Lower lobe of right lung (tissue), 2 donors: ENCODE results near the gene DLEC1. TPM values are rescaled to one million over a fixed set of nuclear protein-coding genes. Genes with fewer than 3 reads are reported as not detected.
A peak's percentile ranks its signal among the peaks of the same experiment; 100 is the strongest.
"Not testable (repeated sequence)": the region's sequence is repeated elsewhere in the genome, so short reads cannot be mapped to it uniquely, and the experiment has no call there.

Experiments
- ATAC-seq, 2 donors: fragments of 200-7000 bp; cut with Tn5 transposase; one replicate each; pipeline ENCODE4 v1.9.1; 2020 to 2022; ENCODE audit warnings: mild to moderate bottlenecking in 2 of 2, moderate library complexity in 2 of 2
- DNase-seq: peaks from one replicate; pipeline ENCODE4 v3.0.0-alpha.2; 2020
- H3K27ac ChIP-seq: fragments of 200-600 bp; one replicate; pipeline ENCODE4 v1.8.0; 2022
- H3K27me3 ChIP-seq: fragments of 200-600 bp; one replicate; pipeline ENCODE4 v1.8.0; 2022; ENCODE audit warnings: low read depth
- H3K36me3 ChIP-seq: fragments of 200-600 bp; one replicate; pipeline ENCODE4 v1.8.0; 2022; ENCODE audit warnings: mild to moderate bottlenecking
- H3K4me1 ChIP-seq: fragments of 200-600 bp; one replicate; pipeline ENCODE4 v1.8.0; 2022
- H3K4me3 ChIP-seq: fragments of 200-600 bp; one replicate; pipeline ENCODE4 v1.8.0; 2022; ENCODE audit warnings: mild to moderate bottlenecking
- H3K9me3 ChIP-seq: fragments of 200-600 bp; one replicate; pipeline ENCODE4 v1.8.0; 2022
- CTCF ChIP-seq: fragments of 200-600 bp; IDR thresholded peaks from one replicate; pipeline ENCODE4 v1.8.0; 2022; ENCODE audit warnings: antibody characterized with exemption, mild to moderate bottlenecking
- intact Hi-C: fragments of 100-400 bp; cut with DNase I; formaldehyde crosslinking; loops from one replicate; pipeline ENCODE4 v1.11.0; 2022
- total RNA-seq: library from RNA; stranded (reverse); fragmentation: NEBNext Ultra II Directional; extraction: Animal tissue kit (Norgen Biotek cat#: 25700); gene quantifications from one replicate; pipeline ENCODE4 v1.2.1, GENCODE V29; 2021
- donor health status: DM: no; HTN: yes; CAD: no; lungs with severe emphysema.

Gene DLEC1
- total RNA-seq, 1 donor from 2014 or later = 15.0 TPM

GRCh38 chr3:38059148-38059547, 20.1 kb downstream of the DLEC1 start:
- Histone ChIP-seq H3K27ac (no peak overlapping the region), H3K4me1 (peaks cover 11% of the 10 kb centered on the region), H3K27me3 (no peaks in the 10 kb centered on the region), H3K36me3 (no peaks in the 10 kb centered on the region), H3K9me3 (no peaks in the 10 kb centered on the region), H3K4me3 (no peak overlapping the region)
- ATAC-seq (no peak), DNase-seq (no peak)
- no peak for TF ChIP-seq CTCF
- intact Hi-C loops = no loop called here

- intact Hi-C loops = no loop called here
- no peak for TF ChIP-seq CTCF
- H3K36me3 ChIP-seq = no peaks in the 10 kb centered on the region
- H3K4me3 ChIP-seq = no peak overlapping the region
- H3K27ac ChIP-seq = no peak overlapping the region
- H3K4me1 ChIP-seq = peaks cover 7% of the 10 kb centered on the region
- no peak for DNase-seq
- no peaks in the 10 kb centered on the region for H3K9me3 ChIP-seq
- no peaks in the 10 kb centered on the region for H3K27me3 ChIP-seq
- no peak for ATAC-seq
Observed at GRCh38 chr3:38059591-38059990, 20.6 kb downstream of the DLEC1 start.

GRCh38 chr3:38062809-38063208, 23.8 kb downstream of the DLEC1 start:
- peak in 1 of 2 donors; percentile 30 for ATAC-seq
- DNase-seq = no peak
- Histone ChIP-seq H3K27ac (no peak overlapping the region), H3K36me3 (no peaks in the 10 kb centered on the region), H3K4me3 (no peak overlapping the region), H3K9me3 (no peaks in the 10 kb centered on the region), H3K4me1 (no peaks in the 10 kb centered on the region), H3K27me3 (no peaks in the 10 kb centered on the region)
- TF ChIP-seq CTCF = no peak
- intact Hi-C loops = no loop called here

GRCh38 chr3:38064453-38064852, 25.4 kb downstream of the DLEC1 start:
- H3K27ac ChIP-seq, DNase-seq, H3K4me3 ChIP-seq, H3K27me3 ChIP-seq, H3K4me1 ChIP-seq, intact Hi-C loops, H3K36me3 ChIP-seq, ATAC-seq, H3K9me3 ChIP-seq: not testable (repeated sequence)

- Histone ChIP-seq H3K4me1 (no peaks in the 10 kb centered on the region), H3K36me3 (no peaks in the 10 kb centered on the region), H3K9me3 (no peaks in the 10 kb centered on the region), H3K27ac (no peak overlapping the region), H3K27me3 (no peaks in the 10 kb centered on the region), H3K4me3 (no peak overlapping the region)
- DNase-seq = no peak
- intact Hi-C loops = no loop called here
- ATAC-seq = peak; percentile 57 to 68
- TF ChIP-seq CTCF = no peak
Observed at GRCh38 chr3:38067508-38068233, 28.7 kb downstream of the DLEC1 start.

GRCh38 chr3:38070013-38070412, 31.0 kb downstream of the DLEC1 start:
- H3K27me3 ChIP-seq = no peaks in the 10 kb centered on the region
- no peak for ATAC-seq
- intact Hi-C loops = no loop called here
- H3K9me3 ChIP-seq = no peaks in the 10 kb centered on the region
- no peak overlapping the region for H3K27ac ChIP-seq
- no peaks in the 10 kb centered on the region for H3K36me3 ChIP-seq
- no peak overlapping the region for H3K4me3 ChIP-seq
- DNase-seq = no peak
- no peak for TF ChIP-seq CTCF
- no peaks in the 10 kb centered on the region for H3K4me1 ChIP-seq

GRCh38 chr3:38077073-38077472, 38.1 kb downstream of the DLEC1 start:
- ATAC-seq, H3K9me3 ChIP-seq, H3K27ac ChIP-seq, H3K36me3 ChIP-seq, H3K27me3 ChIP-seq, H3K4me1 ChIP-seq, DNase-seq, intact Hi-C loops, H3K4me3 ChIP-seq: not testable (repeated sequence)

- intact Hi-C loops, DNase-seq, H3K36me3 ChIP-seq, H3K4me1 ChIP-seq, H3K4me3 ChIP-seq, H3K9me3 ChIP-seq, H3K27ac ChIP-seq, ATAC-seq, H3K27me3 ChIP-seq: not testable (repeated sequence)
Observed at GRCh38 chr3:38082296-38082695, 43.3 kb downstream of the DLEC1 start.

GRCh38 chr3:38083254-38083653, 44.2 kb downstream of the DLEC1 start:
- H3K4me3 ChIP-seq, intact Hi-C loops, DNase-seq, H3K9me3 ChIP-seq, H3K27ac ChIP-seq, H3K36me3 ChIP-seq, ATAC-seq, H3K4me1 ChIP-seq, H3K27me3 ChIP-seq: not testable (repeated sequence)
